ENCODE results near the gene DMD.

DMD gene

GRCh38 chrX:31126205-31126604 is 2085.1 kb downstream of the DMD start:
- intact Hi-C loops (cut with DNase I) = no loop called here
- DNase-seq = no peak

- intact Hi-C loops (cut with DNase I) = no loop called here
- DNase-seq = no peak
Observed at GRCh38 chrX:31124536-31124935, 2086.8 kb downstream of the DMD start.

GRCh38 chrX:31123335-31123734 is 2088.0 kb downstream of the DMD start:
- no peak for DNase-seq
- intact Hi-C loops (cut with DNase I) = no loop called here

- intact Hi-C loops (cut with DNase I) = no loop called here
- no peak for DNase-seq
Observed at GRCh38 chrX:31117266-31117665, 2094.1 kb downstream of the DMD start.

- DNase-seq = no peak
- intact Hi-C loops (cut with DNase I) = no loop called here
Observed at GRCh38 chrX:31115398-31115797, 2096.0 kb downstream of the DMD start.

GRCh38 chrX:31114858-31115257 is 2096.5 kb downstream of the DMD start:
- intact Hi-C loops (cut with DNase I) = no loop called here
- DNase-seq = no peak

GRCh38 chrX:31112226-31112999 is 2098.9 kb downstream of the DMD start:
- no peak for DNase-seq
- intact Hi-C loops (cut with DNase I) = no loop called here

GRCh38 chrX:31110657-31111056 is 2100.7 kb downstream of the DMD start:
- intact Hi-C loops (cut with DNase I) = no loop called here
- DNase-seq = no peak

GRCh38 chrX:31099536-31100090 is 2111.7 kb downstream of the DMD start:
- intact Hi-C loops (cut with DNase I) = no loop called here

GRCh38 chrX:31098079-31098478 is 2113.3 kb downstream of the DMD start:
- intact Hi-C loops (cut with DNase I) = no loop called here
- DNase-seq = no peak

More at GRCh38 chrX:31099536-31100090, 2111.7 kb downstream of the DMD start:
- DNase-seq = no peak

- no peak for DNase-seq
- intact Hi-C loops (cut with DNase I) = no loop called here
Observed at GRCh38 chrX:31093639-31093975, 2117.7 kb downstream of the DMD start.

- intact Hi-C loops (cut with DNase I) = no loop called here
- DNase-seq = no peak
Observed at GRCh38 chrX:31092970-31093638, 2118.2 kb downstream of the DMD start.

- intact Hi-C loops (cut with DNase I) = no loop called here
- no peak for DNase-seq
Observed at GRCh38 chrX:31092476-31092875, 2118.9 kb downstream of the DMD start.

- intact Hi-C loops (cut with DNase I) = no loop called here
- DNase-seq = no peak
Observed at GRCh38 chrX:31091819-31092218, 2119.5 kb downstream of the DMD start.

- intact Hi-C loops (cut with DNase I) = no loop called here
- DNase-seq = no peak
Observed at GRCh38 chrX:31074522-31074921, 2136.8 kb downstream of the DMD start.

GRCh38 chrX:31071725-31072124 is 2139.6 kb downstream of the DMD start, which contains the start of gene FTHL17:
TSS of gene FTHL17 (minus strand) at chrX:31072041. CDS start at chrX:31071953, 88 bp downstream.
- intact Hi-C loops (cut with DNase I) = no loop called here
- no peak for DNase-seq

GRCh38 chrX:31071262-31071661 is 2140.1 kb downstream of the DMD start:
- no peak for DNase-seq
- intact Hi-C loops (cut with DNase I) = no loop called here

GRCh38 chrX:31070057-31070468 is 2141.3 kb downstream of the DMD start:
- no peak for DNase-seq
- intact Hi-C loops (cut with DNase I) = no loop called here

Data from head of caudate nucleus (tissue), 42 donors.